Astrocyte of the spinal cord (primary cell): ENCODE measurements around the gene ALK.

ENCODE experiments used
- DNase-seq: peaks from one replicate; pipeline ENCODE4 v3.0.0; 2011; ENCODE audit warnings: low read depth, low spot score
- H3K4me3 ChIP-seq: 2 replicates; pipeline ENCODE4 v1.5.1; 2011; ENCODE audit warnings: low read depth, mild to moderate bottlenecking, low read length, moderate library complexity
- in situ Hi-C: cut with HindIII; loops from 2 replicates; pipeline ENCODE4 v1.10.0; 2017; ENCODE audit warnings: low sequenced_read_pairs
- TF ChIP-seq, protein P1 (sequence below): IDR thresholded peaks from 2 replicates; pipeline ENCODE4 v1.5.1; 2012; ENCODE audit warnings: low read depth, mild to moderate bottlenecking, low read length, inconsistent platforms

Gene ALK

DNA sequence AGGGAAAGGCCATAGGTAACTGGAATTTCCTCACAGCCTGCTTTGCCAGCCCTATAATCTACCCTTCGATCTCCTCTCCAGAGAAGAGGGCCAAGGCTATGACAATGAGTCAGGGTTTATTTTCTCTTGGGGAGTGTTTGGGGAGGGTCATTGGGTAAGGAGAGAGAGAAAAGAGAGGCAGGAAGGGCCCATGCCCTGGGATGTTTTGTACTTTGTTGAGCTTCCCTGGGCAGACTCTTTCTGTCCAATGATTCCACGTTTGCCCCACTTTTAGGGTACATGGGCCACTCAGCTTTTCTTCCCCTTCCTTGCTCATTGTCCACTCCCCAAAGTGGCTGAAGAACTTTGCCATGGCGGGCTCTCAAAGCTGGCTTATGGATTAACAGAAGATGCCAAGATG lies 224.2 kb downstream of the ALK start:
- TF ChIP-seq, protein P1, sequence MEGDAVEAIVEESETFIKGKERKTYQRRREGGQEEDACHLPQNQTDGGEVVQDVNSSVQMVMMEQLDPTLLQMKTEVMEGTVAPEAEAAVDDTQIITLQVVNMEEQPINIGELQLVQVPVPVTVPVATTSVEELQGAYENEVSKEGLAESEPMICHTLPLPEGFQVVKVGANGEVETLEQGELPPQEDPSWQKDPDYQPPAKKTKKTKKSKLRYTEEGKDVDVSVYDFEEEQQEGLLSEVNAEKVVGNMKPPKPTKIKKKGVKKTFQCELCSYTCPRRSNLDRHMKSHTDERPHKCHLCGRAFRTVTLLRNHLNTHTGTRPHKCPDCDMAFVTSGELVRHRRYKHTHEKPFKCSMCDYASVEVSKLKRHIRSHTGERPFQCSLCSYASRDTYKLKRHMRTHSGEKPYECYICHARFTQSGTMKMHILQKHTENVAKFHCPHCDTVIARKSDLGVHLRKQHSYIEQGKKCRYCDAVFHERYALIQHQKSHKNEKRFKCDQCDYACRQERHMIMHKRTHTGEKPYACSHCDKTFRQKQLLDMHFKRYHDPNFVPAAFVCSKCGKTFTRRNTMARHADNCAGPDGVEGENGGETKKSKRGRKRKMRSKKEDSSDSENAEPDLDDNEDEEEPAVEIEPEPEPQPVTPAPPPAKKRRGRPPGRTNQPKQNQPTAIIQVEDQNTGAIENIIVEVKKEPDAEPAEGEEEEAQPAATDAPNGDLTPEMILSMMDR = no peak
- no peak for DNase-seq
- H3K4me3 ChIP-seq = no peak overlapping the region
- in situ Hi-C loops = no loop called here

DNA sequence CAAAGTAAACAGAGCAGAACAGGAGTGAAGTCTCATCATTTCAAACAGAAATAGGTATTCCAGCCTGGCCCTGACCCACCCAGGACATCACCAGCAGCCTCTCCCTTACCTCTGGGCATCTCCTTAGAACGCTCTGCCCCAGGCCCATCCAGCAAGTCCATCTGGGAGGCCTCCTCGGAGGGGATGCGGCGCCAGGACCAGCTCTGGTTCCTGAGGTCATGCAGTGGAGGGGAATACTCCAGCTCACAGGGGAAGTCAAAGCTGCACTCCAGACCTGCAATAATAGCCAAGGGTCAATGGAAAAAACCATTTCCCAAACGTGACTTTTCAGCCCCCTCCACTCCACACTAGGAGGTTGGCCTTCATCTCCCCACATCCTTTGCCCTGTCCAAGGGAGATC lies 226.6 kb downstream of the ALK start:
- H3K4me3 ChIP-seq = no peak overlapping the region
- TF ChIP-seq, protein P1 = no peak
- in situ Hi-C loops = no loop called here
- no peak for DNase-seq

DNA sequence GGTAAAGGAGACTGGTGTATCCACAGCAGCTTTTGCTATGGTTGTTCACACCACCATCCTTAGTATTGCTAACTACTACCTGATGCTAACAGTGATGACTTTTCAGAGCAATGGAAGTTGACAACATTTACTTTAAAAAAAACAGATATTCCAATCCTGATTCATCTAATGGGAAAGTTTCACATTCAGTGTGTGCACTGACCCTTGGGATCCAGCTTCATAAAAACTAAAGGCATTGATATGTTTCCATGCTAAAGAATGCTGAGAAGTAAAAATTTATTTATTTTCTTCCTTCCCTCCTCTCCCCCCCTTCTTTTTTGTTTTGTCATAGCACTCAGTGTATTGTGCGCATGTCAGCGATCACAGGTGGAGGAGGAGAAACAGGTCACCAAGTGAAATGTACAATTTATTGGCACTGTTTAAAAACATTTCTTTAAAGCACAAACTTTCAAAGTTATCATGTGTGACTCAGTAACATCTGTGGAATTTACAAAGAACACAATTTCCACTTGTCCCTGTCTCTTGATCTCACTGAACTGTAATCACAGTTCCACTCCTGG lies 229.9 kb downstream of the ALK start:
- TF ChIP-seq, protein P1 = no peak
- in situ Hi-C loops = no loop called here
- no peak overlapping the region for H3K4me3 ChIP-seq
- DNase-seq = no peak

DNA sequence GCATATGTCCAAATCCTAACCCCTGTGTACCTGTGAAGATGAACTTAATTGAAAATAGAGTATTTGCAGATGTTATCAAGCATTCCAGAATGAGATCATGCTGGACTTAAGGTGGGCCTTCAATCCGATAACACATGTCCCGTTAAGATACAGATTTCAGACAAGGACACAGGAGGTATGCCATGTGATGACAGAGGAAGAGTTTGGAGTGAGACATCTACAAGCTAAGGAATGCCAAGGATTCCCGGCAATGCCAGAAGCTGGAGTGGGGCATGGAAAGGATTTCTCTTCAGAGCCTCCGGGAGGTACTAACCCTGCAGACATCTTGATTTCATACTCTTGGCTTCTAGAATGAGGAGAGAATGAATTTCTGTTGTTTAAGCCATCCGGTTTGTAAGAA lies 231.7 kb downstream of the ALK start:
- no peak overlapping the region for H3K4me3 ChIP-seq
- in situ Hi-C loops = no loop called here
- TF ChIP-seq, protein P1 = no peak
- no peak for DNase-seq

DNA sequence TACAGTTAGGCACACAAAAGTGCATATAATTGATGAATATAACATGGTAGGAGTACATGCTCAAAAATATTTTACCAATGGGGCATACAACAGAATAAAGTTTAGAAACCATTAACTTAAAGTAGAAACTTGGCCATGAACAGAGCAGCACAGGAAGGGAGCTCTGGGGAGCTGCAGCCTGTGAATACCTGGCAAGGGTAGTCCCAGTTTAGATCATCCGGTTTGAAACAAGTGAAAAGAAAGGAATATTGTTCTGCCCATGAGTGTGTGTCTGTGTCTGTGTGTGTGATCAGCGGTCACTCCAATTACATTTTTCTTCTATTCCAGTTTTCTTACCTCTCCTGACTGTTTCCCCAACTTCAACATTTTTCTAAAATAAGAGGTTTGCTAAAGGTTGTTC lies 233.0 kb downstream of the ALK start:
- DNase-seq = no peak
- in situ Hi-C loops = no loop called here
- no peak overlapping the region for H3K4me3 ChIP-seq
- TF ChIP-seq, protein P1 = no peak

DNA sequence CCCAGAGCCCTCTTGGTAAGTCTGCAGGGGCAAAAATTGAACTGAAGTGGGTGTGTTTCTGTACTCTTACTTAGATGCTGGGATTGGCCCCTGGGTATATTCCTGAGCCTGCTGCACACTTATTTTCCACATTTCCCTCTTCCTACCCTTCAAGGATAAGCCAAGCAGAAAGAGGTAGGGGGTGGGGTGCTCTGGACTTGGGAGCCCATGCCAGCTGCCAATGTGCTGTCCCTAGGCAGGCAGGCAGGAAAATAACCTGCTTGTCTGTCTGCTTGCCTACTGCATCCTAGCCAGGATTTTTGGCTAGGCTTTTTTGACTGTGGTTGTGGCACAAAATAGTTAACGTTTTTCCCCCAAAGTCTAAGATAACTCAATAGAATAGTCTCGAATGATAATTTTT lies 234.3 kb downstream of the ALK start:
- in situ Hi-C loops = no loop called here
- H3K4me3 ChIP-seq = no peak overlapping the region
- TF ChIP-seq, protein P1 = no peak
- no peak for DNase-seq
